PFSK-1 (cell line): ENCODE measurements around the gene PDLIM1.

Source experiments
- FOXP2 ChIP-seq: optimal IDR thresholded peaks from 2 replicates; pipeline ENCODE3; 2011; ENCODE audit warnings: borderline replicate concordance, control low read depth, inconsistent platforms; ENCODE audit not compliant: insufficient read depth; ENCODE audit errors: extremely low read length, extremely low read depth
- POLR2AphosphoS5 ChIP-seq: IDR thresholded peaks from 2 replicates; pipeline ENCODE4 v1.6.1; 2012; ENCODE audit warnings: low read depth, mild to moderate bottlenecking, control low read depth, low read length, moderate library complexity
- REST ChIP-seq, 2 experiments: IDR thresholded peaks; 2 replicates each; pipeline versions ENCODE4 v1.6.1 to v1.8.0; 2011 to 2012; ENCODE audit warnings: low read depth in 2 of 2, low read length in 2 of 2, control low read depth in 1 of 2, inconsistent platforms in 1 of 2, mild to moderate bottlenecking in 1 of 2, moderate library complexity in 1 of 2; ENCODE audit not compliant: insufficient read depth in 1 of 2
- SIN3A ChIP-seq: IDR thresholded peaks from 2 replicates; pipeline ENCODE4 v1.6.1; 2012; ENCODE audit warnings: mild to moderate bottlenecking, low read length, moderate library complexity, borderline replicate concordance; ENCODE audit not compliant: insufficient read depth
- TAF1 ChIP-seq: IDR thresholded peaks from 2 replicates; pipeline ENCODE4 v1.6.1; 2012; ENCODE audit warnings: low read length, control low read depth, borderline replicate concordance; ENCODE audit not compliant: insufficient read depth

- TF ChIP-seq POLR2AphosphoS5 (no peak), FOXP2 (no peak), REST (IDR thresholded peaks at IDR 0.05; ENCODE audit: insufficient read depth in 1 of 2, low read depth in 2 of 2, low read length in 2 of 2) (no peak), TAF1 (no peak), SIN3A (no peak)
Measured at GRCh38 chr10:95308389-95309302, 17.8 kb upstream of the PDLIM1 start.
